ENCODE data around the gene SMAD3. TPM values are rescaled to one million over a fixed set of nuclear protein-coding genes. Genes with fewer than 3 reads are reported as not detected.

Gene SMAD3
- total and polyA plus RNA-seq, 8 donors = 30.9 to 53.6 (median 50.4) TPM

- no peak overlapping the region for H3K27ac ChIP-seq
- H3K4me3 ChIP-seq = no peak overlapping the region
- peaks cover 32 to 70% of the 10 kb centered on the region in 2 donors for H3K4me1 ChIP-seq
- ATAC-seq (no peak), DNase-seq (no peak)
- no peaks in the 10 kb centered on the region for H3K27me3 ChIP-seq
- H3K36me3 ChIP-seq = no peaks in the 10 kb centered on the region
- intact Hi-C loops (cut with DNase I) = no loop called here
- no peak for TF ChIP-seq CTCF (IDR thresholded peaks at IDR 0.05)
- H3K9me3 ChIP-seq = no peaks in the 10 kb centered on the region
Observed at GRCh38 chr15:67110361-67110781, 45.0 kb downstream of the SMAD3 start.

GRCh38 chr15:67110958-67111864 is 45.8 kb downstream of the SMAD3 start:
- Histone ChIP-seq H3K4me3 (no peak overlapping the region), H3K9me3 (no peaks in the 10 kb centered on the region), H3K36me3 (no peaks in the 10 kb centered on the region), H3K4me1 (peaks cover 25 to 70% of the 10 kb centered on the region in 2 donors), H3K27ac (no peak overlapping the region), H3K27me3 (no peaks in the 10 kb centered on the region)
- no peak for DNase-seq
- ATAC-seq = no peak
- no peak for TF ChIP-seq CTCF (IDR thresholded peaks at IDR 0.05)
- intact Hi-C loops (cut with DNase I) = no loop called here

GRCh38 chr15:67114046-67114445 is 48.6 kb downstream of the SMAD3 start:
- H3K4me3 ChIP-seq = no peak overlapping the region
- H3K9me3 ChIP-seq = no peaks in the 10 kb centered on the region
- H3K27ac ChIP-seq = no peak overlapping the region
- peaks cover 13 to 70% of the 10 kb centered on the region in 2 donors for H3K4me1 ChIP-seq
- intact Hi-C loops (cut with DNase I) = no loop called here
- no peaks in the 10 kb centered on the region for H3K27me3 ChIP-seq
- ATAC-seq (no peak), DNase-seq (no peak)
- H3K36me3 ChIP-seq = no peaks in the 10 kb centered on the region
- TF ChIP-seq CTCF (IDR thresholded peaks at IDR 0.05) = no peak

GRCh38 chr15:67114846-67115585 is 49.6 kb downstream of the SMAD3 start:
- intact Hi-C loops (cut with DNase I) = no loop called here
- no peak for DNase-seq
- H3K27ac ChIP-seq = peak overlapping the region in 1 of 2 donors; percentile 1
- H3K4me1 ChIP-seq = peaks cover 12 to 70% of the 10 kb centered on the region in 2 donors
- TF ChIP-seq CTCF (IDR thresholded peaks at IDR 0.05) = no peak
- no peaks in the 10 kb centered on the region for H3K27me3 ChIP-seq
- no peaks in the 10 kb centered on the region for H3K36me3 ChIP-seq
- H3K9me3 ChIP-seq = no peaks in the 10 kb centered on the region
- no peak for ATAC-seq
- no peak overlapping the region for H3K4me3 ChIP-seq

GRCh38 chr15:67115586-67115969 is 50.2 kb downstream of the SMAD3 start:
- DNase-seq (no peak), ATAC-seq (no peak)
- H3K9me3 ChIP-seq = no peaks in the 10 kb centered on the region
- H3K27ac ChIP-seq = peak overlapping the region in 1 of 2 donors; percentile 1
- H3K27me3 ChIP-seq = no peaks in the 10 kb centered on the region
- TF ChIP-seq CTCF (IDR thresholded peaks at IDR 0.05) = no peak
- no peaks in the 10 kb centered on the region for H3K36me3 ChIP-seq
- peaks cover 18 to 70% of the 10 kb centered on the region in 2 donors for H3K4me1 ChIP-seq
- H3K4me3 ChIP-seq = no peak overlapping the region
- intact Hi-C loops (cut with DNase I) = no loop called here

Measured in left lung (tissue), 10 donors.